Renal pelvis (tissue), 4 donors: ENCODE data around the gene KCNAB3. TPM values are rescaled to one million over a fixed set of nuclear protein-coding genes. Genes with fewer than 3 reads are reported as not detected.

Source experiments
- DNase-seq: peaks from one replicate; pipeline ENCODE4 v3.0.0-alpha.2; 2013
- polyA plus RNA-seq, 3 donors: library from polyadenylated mRNA; unstranded; fragments of 120-200 nt; gene quantifications; one replicate each; pipeline ENCODE4 v1.2.1, GENCODE V29; 2013; ENCODE audit not compliant: insufficient read length in 3 of 3

The KCNAB3 gene
- polyA plus RNA-seq, 3 donors = 10.6 to 13.0 (median 11.4) TPM

GRCh38 chr17:7881276-7882054 is 48.2 kb downstream of the KCNAB3 start:
- DNase-seq = no peak

- no peak for DNase-seq
Observed at GRCh38 chr17:7880076-7880868, 49.4 kb downstream of the KCNAB3 start.

GRCh38 chr17:7878234-7878633 is 51.4 kb downstream of the KCNAB3 start:
- DNase-seq = no peak

GRCh38 chr17:7875804-7876370 is 53.8 kb downstream of the KCNAB3 start:
- no peak for DNase-seq

- DNase-seq = no peak
Observed at GRCh38 chr17:7873051-7873450, 56.6 kb downstream of the KCNAB3 start.

Other genes with a start within 250 kb of the KCNAB3 start
- gene TP53, start 242.4 kb downstream of the KCNAB3 start, polyA plus RNA-seq = 10 to 100 TPM; 68.2 to 79.1 (median 74.8) TPM
- gene WRAP53, start 241.4 kb downstream of the KCNAB3 start, polyA plus RNA-seq = 10 to 100 TPM; 15.3 to 21.3 (median 17.0) TPM
- 10 to 100 TPM; 21.3 to 29.1 (median 23.8) TPM for gene EFNB3, start 224.7 kb downstream of the KCNAB3 start, polyA plus RNA-seq
- under 1 TPM; 0.24 to 0.67 (median 0.34) TPM for gene DNAH2, start 212.1 kb downstream of the KCNAB3 start, polyA plus RNA-seq
- 10 to 100 TPM; 26.2 to 32.3 (median 28.8) TPM for gene KDM6B, start 95.6 kb downstream of the KCNAB3 start, polyA plus RNA-seq
- gene TMEM88, start 74.8 kb downstream of the KCNAB3 start, polyA plus RNA-seq = 10 to 100 TPM; 25.9 to 32.4 (median 26.0) TPM
- gene NAA38, start 72.3 kb downstream of the KCNAB3 start, polyA plus RNA-seq = 100 to 1,000 TPM in 2 of 3 donors, 10 to 100 TPM in 1; 94.2 to 137 (median 104) TPM
- gene CYB5D1, start 71.9 kb downstream of the KCNAB3 start, polyA plus RNA-seq = 10 to 100 TPM; 23.6 to 36.3 (median 27.2) TPM
- 100 to 1,000 TPM; 181 to 204 (median 186) TPM for gene CHD3, start 41.1 kb downstream of the KCNAB3 start, polyA plus RNA-seq
- gene RNF227, start 13.6 kb downstream of the KCNAB3 start, polyA plus RNA-seq = 1 to 10 TPM; 3.5 to 4.7 (median 4.5) TPM
- gene TRAPPC1, start 2.1 kb upstream of the KCNAB3 start, polyA plus RNA-seq = 100 to 1,000 TPM; 131 to 158 (median 133) TPM
- gene CNTROB, start 2.4 kb upstream of the KCNAB3 start, polyA plus RNA-seq = 10 to 100 TPM; 52.0 to 69.0 (median 65.7) TPM
- under 1 TPM; 0.22 to 0.87 (median 0.40) TPM for gene GUCY2D, start 72.8 kb upstream of the KCNAB3 start, polyA plus RNA-seq
- 1 to 10 TPM; 1.2 to 2.0 (median 1.5) TPM for gene ALOX15B, start 109.2 kb upstream of the KCNAB3 start, polyA plus RNA-seq
- 1 to 10 TPM in 1 of 3 donors, under 1 TPM in 2; 0.48 to 1.0 (median 0.90) TPM for gene ALOX12B, start 157.9 kb upstream of the KCNAB3 start, polyA plus RNA-seq
- under 1 TPM in 1 of 3 donors, not detected in 2; 0.07 TPM for gene ALOXE3, start 188.7 kb upstream of the KCNAB3 start, polyA plus RNA-seq
- gene HES7, start 194.2 kb upstream of the KCNAB3 start, polyA plus RNA-seq = not detected
- gene PER1, start 222.5 kb upstream of the KCNAB3 start, polyA plus RNA-seq = 10 to 100 TPM; 26.4 to 34.5 (median 33.3) TPM
- 100 to 1,000 TPM; 108 to 139 (median 131) TPM for gene VAMP2, start 233.1 kb upstream of the KCNAB3 start, polyA plus RNA-seq
- 10 to 100 TPM; 24.3 to 29.2 (median 28.6) TPM for gene TMEM107, start 246.5 kb upstream of the KCNAB3 start, polyA plus RNA-seq